SK-N-SH (cell line): Measurements from ENCODE around the gene APOC3.

ENCODE experiments used
- GABPA ChIP-seq: IDR thresholded peaks from 2 replicates; pipeline ENCODE4 v1.4.0; 2012; ENCODE audit warnings: low read depth, mild to moderate bottlenecking
- JUND ChIP-seq: IDR thresholded peaks from 2 replicates; pipeline ENCODE4 v1.4.0; 2012
- MEF2A ChIP-seq: IDR thresholded peaks from 2 replicates; pipeline ENCODE4 v1.4.0; 2012; ENCODE audit warnings: low read depth, borderline replicate concordance
- NFIC ChIP-seq: IDR thresholded peaks from 2 replicates; pipeline ENCODE4 v1.4.0; 2012; ENCODE audit warnings: borderline replicate concordance
- POLR2AphosphoS5 ChIP-seq: IDR thresholded peaks from 2 replicates; pipeline ENCODE4 v1.6.1; 2012; ENCODE audit warnings: low read depth, low read length
- RCOR1 ChIP-seq: fragments of 150-350 bp; IDR thresholded peaks from 2 replicates; pipeline ENCODE4 v1.6.1; 2017; ENCODE audit warnings: antibody characterized with exemption, low read length
- RXRA ChIP-seq: IDR thresholded peaks from 2 replicates; pipeline ENCODE4 v1.4.0; 2012; ENCODE audit warnings: low read depth, mild to moderate bottlenecking, borderline replicate concordance
- SIN3A ChIP-seq: IDR thresholded peaks from 2 replicates; pipeline ENCODE4 v1.6.1; 2012; ENCODE audit warnings: low read depth, mild to moderate bottlenecking, low read length, moderate library complexity, borderline replicate concordance
- TAF1 ChIP-seq: IDR thresholded peaks from 2 replicates; pipeline ENCODE4 v1.6.1; 2012; ENCODE audit warnings: low read depth, mild to moderate bottlenecking, low read length, moderate library complexity, borderline replicate concordance
- YY1 ChIP-seq: IDR thresholded peaks from 2 replicates; pipeline ENCODE4 v1.4.0; 2012; ENCODE audit warnings: low read depth, mild to moderate bottlenecking
- TF ChIP-seq, protein P1 (sequence below): IDR thresholded peaks from 2 replicates; pipeline ENCODE4 v1.4.0; 2012; ENCODE audit warnings: low read depth, borderline replicate concordance
- TF ChIP-seq, protein P2 (sequence below): fragments of 200-600 bp; sonication (generic); IDR thresholded peaks from 2 replicates; pipeline ENCODE4 v1.6.1; 2017; ENCODE audit warnings: antibody characterized with exemption, mild to moderate bottlenecking, moderate library complexity
- TF ChIP-seq, protein P3 (sequence below): IDR thresholded peaks from 2 replicates; pipeline ENCODE4 v1.6.1; 2012; ENCODE audit warnings: mild to moderate bottlenecking, low read depth, low read length, moderate library complexity

DNA sequence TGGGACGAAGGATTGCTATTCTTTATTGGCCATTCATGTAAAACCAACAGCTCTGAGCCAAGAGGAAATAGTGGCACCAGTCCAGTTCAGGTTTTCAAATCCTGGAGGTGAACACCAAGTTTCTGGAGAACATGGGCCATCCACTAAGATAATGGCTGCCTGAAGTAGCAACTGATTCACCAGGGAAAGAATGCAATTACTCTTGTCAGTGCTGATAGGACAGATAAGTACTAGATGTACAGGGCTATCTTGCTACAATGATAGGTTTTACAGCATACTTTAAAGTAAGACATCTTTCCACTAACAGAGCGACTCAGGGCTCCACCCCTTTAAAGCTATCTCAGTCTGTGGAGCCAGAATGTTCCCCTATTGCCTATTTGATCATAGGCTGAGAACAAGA is 44.5 kb downstream of the APOC3 start:
- TF ChIP-seq, protein P1, sequence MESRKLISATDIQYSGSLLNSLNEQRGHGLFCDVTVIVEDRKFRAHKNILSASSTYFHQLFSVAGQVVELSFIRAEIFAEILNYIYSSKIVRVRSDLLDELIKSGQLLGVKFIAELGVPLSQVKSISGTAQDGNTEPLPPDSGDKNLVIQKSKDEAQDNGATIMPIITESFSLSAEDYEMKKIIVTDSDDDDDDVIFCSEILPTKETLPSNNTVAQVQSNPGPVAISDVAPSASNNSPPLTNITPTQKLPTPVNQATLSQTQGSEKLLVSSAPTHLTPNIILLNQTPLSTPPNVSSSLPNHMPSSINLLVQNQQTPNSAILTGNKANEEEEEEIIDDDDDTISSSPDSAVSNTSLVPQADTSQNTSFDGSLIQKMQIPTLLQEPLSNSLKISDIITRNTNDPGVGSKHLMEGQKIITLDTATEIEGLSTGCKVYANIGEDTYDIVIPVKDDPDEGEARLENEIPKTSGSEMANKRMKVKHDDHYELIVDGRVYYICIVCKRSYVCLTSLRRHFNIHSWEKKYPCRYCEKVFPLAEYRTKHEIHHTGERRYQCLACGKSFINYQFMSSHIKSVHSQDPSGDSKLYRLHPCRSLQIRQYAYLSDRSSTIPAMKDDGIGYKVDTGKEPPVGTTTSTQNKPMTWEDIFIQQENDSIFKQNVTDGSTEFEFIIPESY = no peak
- TF ChIP-seq JUND (peak; percentile 71), GABPA (no peak), RXRA (no peak), POLR2AphosphoS5 (peak; percentile 45; the same call in 1 of the 2 replicates), NFIC (peak; percentile 59), YY1 (peak; percentile 78), SIN3A (no peak), RCOR1 (no peak), MEF2A (peak; percentile 61; the same call in 1 of the 2 replicates), TAF1 (no peak)
- TF ChIP-seq, protein P2, sequence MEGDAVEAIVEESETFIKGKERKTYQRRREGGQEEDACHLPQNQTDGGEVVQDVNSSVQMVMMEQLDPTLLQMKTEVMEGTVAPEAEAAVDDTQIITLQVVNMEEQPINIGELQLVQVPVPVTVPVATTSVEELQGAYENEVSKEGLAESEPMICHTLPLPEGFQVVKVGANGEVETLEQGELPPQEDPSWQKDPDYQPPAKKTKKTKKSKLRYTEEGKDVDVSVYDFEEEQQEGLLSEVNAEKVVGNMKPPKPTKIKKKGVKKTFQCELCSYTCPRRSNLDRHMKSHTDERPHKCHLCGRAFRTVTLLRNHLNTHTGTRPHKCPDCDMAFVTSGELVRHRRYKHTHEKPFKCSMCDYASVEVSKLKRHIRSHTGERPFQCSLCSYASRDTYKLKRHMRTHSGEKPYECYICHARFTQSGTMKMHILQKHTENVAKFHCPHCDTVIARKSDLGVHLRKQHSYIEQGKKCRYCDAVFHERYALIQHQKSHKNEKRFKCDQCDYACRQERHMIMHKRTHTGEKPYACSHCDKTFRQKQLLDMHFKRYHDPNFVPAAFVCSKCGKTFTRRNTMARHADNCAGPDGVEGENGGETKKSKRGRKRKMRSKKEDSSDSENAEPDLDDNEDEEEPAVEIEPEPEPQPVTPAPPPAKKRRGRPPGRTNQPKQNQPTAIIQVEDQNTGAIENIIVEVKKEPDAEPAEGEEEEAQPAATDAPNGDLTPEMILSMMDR = no peak
- TF ChIP-seq, protein P3, sequence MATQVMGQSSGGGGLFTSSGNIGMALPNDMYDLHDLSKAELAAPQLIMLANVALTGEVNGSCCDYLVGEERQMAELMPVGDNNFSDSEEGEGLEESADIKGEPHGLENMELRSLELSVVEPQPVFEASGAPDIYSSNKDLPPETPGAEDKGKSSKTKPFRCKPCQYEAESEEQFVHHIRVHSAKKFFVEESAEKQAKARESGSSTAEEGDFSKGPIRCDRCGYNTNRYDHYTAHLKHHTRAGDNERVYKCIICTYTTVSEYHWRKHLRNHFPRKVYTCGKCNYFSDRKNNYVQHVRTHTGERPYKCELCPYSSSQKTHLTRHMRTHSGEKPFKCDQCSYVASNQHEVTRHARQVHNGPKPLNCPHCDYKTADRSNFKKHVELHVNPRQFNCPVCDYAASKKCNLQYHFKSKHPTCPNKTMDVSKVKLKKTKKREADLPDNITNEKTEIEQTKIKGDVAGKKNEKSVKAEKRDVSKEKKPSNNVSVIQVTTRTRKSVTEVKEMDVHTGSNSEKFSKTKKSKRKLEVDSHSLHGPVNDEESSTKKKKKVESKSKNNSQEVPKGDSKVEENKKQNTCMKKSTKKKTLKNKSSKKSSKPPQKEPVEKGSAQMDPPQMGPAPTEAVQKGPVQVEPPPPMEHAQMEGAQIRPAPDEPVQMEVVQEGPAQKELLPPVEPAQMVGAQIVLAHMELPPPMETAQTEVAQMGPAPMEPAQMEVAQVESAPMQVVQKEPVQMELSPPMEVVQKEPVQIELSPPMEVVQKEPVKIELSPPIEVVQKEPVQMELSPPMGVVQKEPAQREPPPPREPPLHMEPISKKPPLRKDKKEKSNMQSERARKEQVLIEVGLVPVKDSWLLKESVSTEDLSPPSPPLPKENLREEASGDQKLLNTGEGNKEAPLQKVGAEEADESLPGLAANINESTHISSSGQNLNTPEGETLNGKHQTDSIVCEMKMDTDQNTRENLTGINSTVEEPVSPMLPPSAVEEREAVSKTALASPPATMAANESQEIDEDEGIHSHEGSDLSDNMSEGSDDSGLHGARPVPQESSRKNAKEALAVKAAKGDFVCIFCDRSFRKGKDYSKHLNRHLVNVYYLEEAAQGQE = no peak
